Measurements from ENCODE around the gene NFE2L1. TPM values are rescaled to one million over a fixed set of nuclear protein-coding genes. Genes with fewer than 3 reads are reported as not detected.

Gene NFE2L1
- polyA plus RNA-seq, 1 of the 3 experiments (the other 2 are of a cell fraction) = 159 TPM

GRCh38 chr17:48013876-48014594, 34.1 kb upstream of the NFE2L1 start (continued):
- TF ChIP-seq REST (IDR thresholded peaks at IDR 0.05; ENCODE audit: low read depth, low read length) (no peak), FOXJ3 (CRISPR knock-in tag; IDR thresholded peaks at IDR 0.05) (no peak), RFX5 (IDR thresholded peaks at IDR 0.05; ENCODE audit: low read length) (no peak), IRF3 (IDR thresholded peaks at IDR 0.05; ENCODE audit: low read depth, low read length) (no peak), MXI1 (IDR thresholded peaks at IDR 0.05; ENCODE audit: low read depth, low read length) (no peak), USF1 (IDR thresholded peaks at IDR 0.05; ENCODE audit: borderline replicate concordance, low read depth) (no peak), MAX (IDR thresholded peaks at IDR 0.05; ENCODE audit: low read depth) (no peak), CTCF (IDR thresholded peaks at IDR 0.05) (no peak), SIN3A (IDR thresholded peaks at IDR 0.05; ENCODE audit: borderline replicate concordance, low read depth, low read length) (no peak), EP300 (IDR thresholded peaks at IDR 0.05; ENCODE audit: borderline replicate concordance in 1 of 2, low read depth in 1 of 2, low read length in 1 of 2) (no peak)

Data from SK-N-SH (cell line).